K562 (cell line): ENCODE measurements around the gene PRM3. TPM values are rescaled to one million over a fixed set of nuclear protein-coding genes. Genes with fewer than 3 reads are reported as not detected.

Experiments used
- ADNP ChIP-seq: fragments of 200-800 bp; sonication (Bioruptor generic); IDR thresholded peaks from 2 replicates; pipeline ENCODE4 v1.6.1; 2016; ENCODE audit warnings: missing genetic modification characterization, missing compliant biosample characterization
- CXXC5 ChIP-seq: fragments of 250-450 bp; sonication (Bioruptor Pico); IDR thresholded peaks from 2 replicates; pipeline ENCODE4 v1.8.0; 2022; ENCODE audit warnings: inconsistent platforms, mild to moderate bottlenecking, moderate library complexity
- FOXJ3 ChIP-seq: sonication (generic); formaldehyde crosslinking; IDR thresholded peaks from 2 replicates; pipeline ENCODE4 v1.4.0; 2020; ENCODE audit warnings: mild to moderate bottlenecking, missing genetic modification reagents
- FUS ChIP-seq: fragments of 200-400 bp; formaldehyde crosslinking; optimal IDR thresholded peaks from 2 replicates; pipeline ENCODE3; 2017; ENCODE audit warnings: low read depth, low read length
- ILK ChIP-seq: fragments of 450-650 bp; IDR thresholded peaks from 2 replicates; pipeline ENCODE4 v1.6.1; 2016; ENCODE audit warnings: missing genetic modification characterization, low read depth, mild to moderate bottlenecking, missing compliant biosample characterization, moderate library complexity, borderline replicate concordance
- MXI1 ChIP-seq: IDR thresholded peaks from 2 replicates; pipeline ENCODE4 v1.6.1; 2011; ENCODE audit warnings: low read depth, mild to moderate bottlenecking, improper control_type of control experiment, low read length
- NCOA1 ChIP-seq: fragments of 450-650 bp; IDR thresholded peaks from 2 replicates; pipeline ENCODE4 v1.6.1; 2016; ENCODE audit warnings: low read depth
- NCOA2 ChIP-seq, 2 experiments: fragments of 450-650 bp; IDR thresholded peaks; 2 replicates each; pipeline ENCODE4 v1.6.1; 2018; ENCODE audit warnings: mild to moderate bottlenecking in 2 of 2, moderate library complexity in 1 of 2; ENCODE audit not compliant: partially characterized antibody in 2 of 2
- NFRKB ChIP-seq: fragments of 450-650 bp; IDR thresholded peaks from 2 replicates; pipeline ENCODE4 v1.6.1; 2016; ENCODE audit warnings: low read depth
- NRF1 ChIP-seq, 2 experiments: fragments of 450-650 bp; IDR thresholded peaks in 1 of 2; conservative IDR thresholded peaks in 1 of 2; 2 replicates each; pipeline ENCODE4 v1.6.1; 2014; ENCODE audit warnings: mild to moderate bottlenecking in 2 of 2
- PML ChIP-seq: IDR thresholded peaks from 2 replicates; pipeline ENCODE4 v1.6.1; 2012; ENCODE audit warnings: low read length, inconsistent platforms
- PRMT5 ChIP-seq: sonication (generic); formaldehyde crosslinking; IDR thresholded peaks from 2 replicates; pipeline ENCODE4 v1.5.0; 2020; ENCODE audit warnings: missing genetic modification reagents
- RHOXF2B ChIP-seq: fragments of 250-450 bp; sonication (Bioruptor Pico); conservative IDR thresholded peaks from 2 replicates; pipeline ENCODE4 v1.5.1; 2021
- SAFB2 ChIP-seq: fragments of 200-400 bp; formaldehyde crosslinking; IDR thresholded peaks from 2 replicates; pipeline ENCODE4 v1.6.1; 2018; ENCODE audit warnings: borderline replicate concordance, low read length, low read depth, moderate library complexity; ENCODE audit not compliant: severe bottlenecking
- SLC30A9 ChIP-seq: fragments of 250-450 bp; sonication (Bioruptor Pico); IDR thresholded peaks from 2 replicates; pipeline ENCODE4 v1.8.0; 2022; ENCODE audit warnings: mild to moderate bottlenecking, moderate library complexity
- SMARCB1 ChIP-seq: IDR thresholded peaks from 2 replicates; pipeline ENCODE4 v1.6.1; 2011; ENCODE audit warnings: improper control_type of control experiment, low read depth; ENCODE audit not compliant: insufficient read length
- ZBED1 ChIP-seq: IDR thresholded peaks from 2 replicates; pipeline ENCODE4 v1.6.1; 2014
- ZC3H4 ChIP-seq: sonication (generic); formaldehyde crosslinking; IDR thresholded peaks from 2 replicates; pipeline ENCODE4 v1.9.0; 2021; ENCODE audit warnings: missing genetic modification reagents, borderline replicate concordance
- ZNF174 ChIP-seq: fragments of 250-450 bp; sonication (Bioruptor Pico); IDR thresholded peaks from 2 replicates; pipeline ENCODE4 v1.4.0; 2020; ENCODE audit warnings: mild to moderate bottlenecking
- polyA plus RNA-seq, 8 experiments: library from polyadenylated mRNA; depleted of rRNA in 4 of 8; stranded (reverse) in 5 of 8; unstranded in 3 of 8; fragments of >200 nt; fragmentation: Nextera tagmentation in 2 of 8; fragmentation: Illumina TruSeq in 1 of 8; extraction: Ambion mirVana in 2 of 8; extraction: Trizol in 1 of 8; gene quantifications; 2 replicates each; pipeline versions ENCODE4 v1.2.1 to v1.2.3, GENCODE V29; 2011 to 2014; ENCODE audit warnings: inconsistent platforms in 1 of 8, missing spikeins in 1 of 8
- total RNA-seq, 7 experiments: library from RNA; depleted of rRNA in 6 of 7; stranded (reverse); fragments of >200 nt in 6 of 7; fragmentation: Illumina TruSeq in 2 of 7; extraction: Trizol in 2 of 7; gene quantifications; 2 replicates each; pipeline versions ENCODE4 v1.2.1 to v1.2.3, GENCODE V29; 2011 to 2021; ENCODE audit warnings: low replicate concordance in 1 of 7
- TF ChIP-seq, protein P1 (sequence below): fragments of 450-650 bp; formaldehyde crosslinking; IDR thresholded peaks from 2 replicates; pipeline ENCODE4 v1.4.0; 2020; ENCODE audit warnings: mild to moderate bottlenecking, moderate library complexity
- TF ChIP-seq, protein P2 (sequence below): fragments of 450-650 bp; conservative IDR thresholded peaks from 2 replicates; pipeline ENCODE4 v1.6.1; 2016; ENCODE audit warnings: missing genetic modification characterization, low read depth, mild to moderate bottlenecking, control low read depth, missing compliant biosample characterization
- TF ChIP-seq, protein P3 (sequence below): fragments of 450-650 bp; IDR thresholded peaks from 2 replicates; pipeline ENCODE4 v1.6.1; 2016; ENCODE audit warnings: antibody characterized with exemption
- TF ChIP-seq, protein P4 (sequence below): sonication (generic); formaldehyde crosslinking; IDR thresholded peaks from 2 replicates; pipeline ENCODE4 v1.4.0; 2020; ENCODE audit warnings: mild to moderate bottlenecking, missing genetic modification reagents

Gene PRM3
- total and polyA plus RNA-seq, 9 of the 15 experiments (the other 6 are each of a cell fraction or from before 2014, with no cell fraction given) = not detected

DNA sequence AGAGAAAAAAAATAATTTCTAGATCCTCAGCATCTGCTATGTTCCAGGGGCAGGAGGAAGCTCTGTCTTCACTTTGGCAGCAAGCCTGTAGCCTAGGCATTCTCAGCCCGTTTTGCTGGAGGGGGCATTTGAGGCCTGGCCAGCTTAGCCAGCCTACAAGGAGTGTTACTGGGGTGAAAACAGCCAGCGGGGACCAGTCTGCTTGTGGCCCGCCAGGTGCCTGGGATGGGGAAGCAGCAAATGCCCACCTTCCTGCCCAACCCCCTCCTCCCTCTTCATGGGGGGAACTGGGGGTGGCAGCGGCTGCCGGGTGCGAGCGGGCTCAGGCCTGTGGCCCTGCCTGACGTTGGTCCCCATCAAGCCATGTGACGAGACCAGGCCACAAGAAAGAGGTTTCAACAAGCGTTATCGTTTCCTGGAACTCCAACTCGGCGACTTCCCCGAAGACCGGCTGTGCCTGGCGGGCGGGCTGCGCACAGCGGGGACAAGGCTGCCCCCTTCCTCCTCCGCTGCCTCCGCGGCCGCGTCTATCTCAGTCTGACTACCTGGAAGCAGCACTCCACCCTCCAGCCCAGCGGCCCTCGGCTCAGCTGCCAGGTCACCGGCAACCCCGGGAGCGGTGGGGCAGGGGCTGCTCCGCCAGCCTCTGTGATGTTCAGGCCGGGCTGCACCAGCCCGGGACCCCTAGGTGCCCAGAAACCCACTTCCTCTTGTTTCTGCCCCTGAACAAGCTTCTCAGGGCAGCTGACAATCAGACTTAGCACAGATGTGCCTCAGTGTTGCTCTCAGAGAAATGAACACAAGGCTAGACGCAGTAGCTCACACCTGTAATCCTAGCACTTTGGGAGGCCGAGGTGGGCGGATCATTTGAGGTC lies 40.3 kb downstream of the PRM3 start (continued):
- TF ChIP-seq RHOXF2B (CRISPR knock-in tag) = peak; percentile 78; the same call in 1 of the 2 replicates
- TF ChIP-seq SMARCB1 = no peak
- TF ChIP-seq, protein P1, sequence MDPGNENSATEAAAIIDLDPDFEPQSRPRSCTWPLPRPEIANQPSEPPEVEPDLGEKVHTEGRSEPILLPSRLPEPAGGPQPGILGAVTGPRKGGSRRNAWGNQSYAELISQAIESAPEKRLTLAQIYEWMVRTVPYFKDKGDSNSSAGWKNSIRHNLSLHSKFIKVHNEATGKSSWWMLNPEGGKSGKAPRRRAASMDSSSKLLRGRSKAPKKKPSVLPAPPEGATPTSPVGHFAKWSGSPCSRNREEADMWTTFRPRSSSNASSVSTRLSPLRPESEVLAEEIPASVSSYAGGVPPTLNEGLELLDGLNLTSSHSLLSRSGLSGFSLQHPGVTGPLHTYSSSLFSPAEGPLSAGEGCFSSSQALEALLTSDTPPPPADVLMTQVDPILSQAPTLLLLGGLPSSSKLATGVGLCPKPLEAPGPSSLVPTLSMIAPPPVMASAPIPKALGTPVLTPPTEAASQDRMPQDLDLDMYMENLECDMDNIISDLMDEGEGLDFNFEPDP (CRISPR knock-in tag) = 0 out of 2 replicates have a peak, but pooled peaks have one; percentile 40
- TF ChIP-seq SLC30A9 (CRISPR knock-in tag) = no peak
- TF ChIP-seq FOXJ3 = no peak
- TF ChIP-seq, protein P2, sequence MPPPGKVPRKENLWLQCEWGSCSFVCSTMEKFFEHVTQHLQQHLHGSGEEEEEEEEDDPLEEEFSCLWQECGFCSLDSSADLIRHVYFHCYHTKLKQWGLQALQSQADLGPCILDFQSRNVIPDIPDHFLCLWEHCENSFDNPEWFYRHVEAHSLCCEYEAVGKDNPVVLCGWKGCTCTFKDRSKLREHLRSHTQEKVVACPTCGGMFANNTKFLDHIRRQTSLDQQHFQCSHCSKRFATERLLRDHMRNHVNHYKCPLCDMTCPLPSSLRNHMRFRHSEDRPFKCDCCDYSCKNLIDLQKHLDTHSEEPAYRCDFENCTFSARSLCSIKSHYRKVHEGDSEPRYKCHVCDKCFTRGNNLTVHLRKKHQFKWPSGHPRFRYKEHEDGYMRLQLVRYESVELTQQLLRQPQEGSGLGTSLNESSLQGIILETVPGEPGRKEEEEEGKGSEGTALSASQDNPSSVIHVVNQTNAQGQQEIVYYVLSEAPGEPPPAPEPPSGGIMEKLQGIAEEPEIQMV (tag) = peak; percentile 71
- TF ChIP-seq NFRKB = peak; percentile 97
- 0 out of 2 replicates have a peak, but pooled peaks have one; percentile 61 for TF ChIP-seq ZBED1
- TF ChIP-seq NCOA2 (IDR thresholded peaks at IDR 0.05; ENCODE audit: partially characterized antibody in 2 of 2) = no peak
- no peak for TF ChIP-seq FUS
- no peak for TF ChIP-seq ZC3H4 (CRISPR knock-in tag)
- TF ChIP-seq ZNF174 (CRISPR knock-in tag) = no peak
- TF ChIP-seq CXXC5 (CRISPR knock-in tag) = peak; percentile 97
- TF ChIP-seq ADNP (tag) = no peak
- TF ChIP-seq MXI1 = no peak
- TF ChIP-seq ILK (tag) = no peak
- TF ChIP-seq, protein P3, sequence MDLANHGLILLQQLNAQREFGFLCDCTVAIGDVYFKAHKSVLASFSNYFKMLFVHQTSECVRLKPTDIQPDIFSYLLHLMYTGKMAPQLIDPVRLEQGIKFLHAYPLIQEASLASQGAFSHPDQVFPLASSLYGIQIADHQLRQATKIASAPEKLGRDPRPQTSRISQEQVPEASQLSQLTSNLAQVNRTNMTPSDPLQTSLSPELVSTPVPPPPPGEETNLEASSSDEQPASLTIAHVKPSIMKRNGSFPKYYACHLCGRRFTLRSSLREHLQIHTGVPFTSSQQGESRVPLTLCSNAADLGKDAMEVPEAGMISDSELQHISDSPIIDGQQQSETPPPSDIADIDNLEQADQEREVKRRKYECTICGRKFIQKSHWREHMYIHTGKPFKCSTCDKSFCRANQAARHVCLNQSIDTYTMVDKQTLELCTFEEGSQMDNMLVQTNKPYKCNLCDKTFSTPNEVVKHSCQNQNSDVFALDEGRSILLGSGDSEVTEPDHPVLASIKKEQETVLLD = peak; percentile 74; the same call in 1 of the 2 replicates
- TF ChIP-seq SAFB2 = no peak
- TF ChIP-seq, protein P4, sequence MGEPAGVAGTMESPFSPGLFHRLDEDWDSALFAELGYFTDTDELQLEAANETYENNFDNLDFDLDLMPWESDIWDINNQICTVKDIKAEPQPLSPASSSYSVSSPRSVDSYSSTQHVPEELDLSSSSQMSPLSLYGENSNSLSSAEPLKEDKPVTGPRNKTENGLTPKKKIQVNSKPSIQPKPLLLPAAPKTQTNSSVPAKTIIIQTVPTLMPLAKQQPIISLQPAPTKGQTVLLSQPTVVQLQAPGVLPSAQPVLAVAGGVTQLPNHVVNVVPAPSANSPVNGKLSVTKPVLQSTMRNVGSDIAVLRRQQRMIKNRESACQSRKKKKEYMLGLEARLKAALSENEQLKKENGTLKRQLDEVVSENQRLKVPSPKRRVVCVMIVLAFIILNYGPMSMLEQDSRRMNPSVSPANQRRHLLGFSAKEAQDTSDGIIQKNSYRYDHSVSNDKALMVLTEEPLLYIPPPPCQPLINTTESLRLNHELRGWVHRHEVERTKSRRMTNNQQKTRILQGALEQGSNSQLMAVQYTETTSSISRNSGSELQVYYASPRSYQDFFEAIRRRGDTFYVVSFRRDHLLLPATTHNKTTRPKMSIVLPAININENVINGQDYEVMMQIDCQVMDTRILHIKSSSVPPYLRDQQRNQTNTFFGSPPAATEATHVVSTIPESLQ (CRISPR knock-in tag) = no peak
- TF ChIP-seq NCOA1 = peak; percentile 69; the same call in 1 of the 2 replicates
- TF ChIP-seq NRF1 (conservative IDR thresholded peaks at IDR 0.05 in 1 of 2, IDR thresholded peaks at IDR 0.05 in 1 of 2) = peak; percentile 80 to 84
- no peak for TF ChIP-seq PML
- TF ChIP-seq PRMT5 (CRISPR knock-in tag) = no peak
